ENCODE results near the gene SPEM2.

SPEM2 gene

GRCh38 chr17:7423679-7424078 is 1.7 kb upstream of the SPEM2 start:
- DNase-seq: no peak

DNA sequence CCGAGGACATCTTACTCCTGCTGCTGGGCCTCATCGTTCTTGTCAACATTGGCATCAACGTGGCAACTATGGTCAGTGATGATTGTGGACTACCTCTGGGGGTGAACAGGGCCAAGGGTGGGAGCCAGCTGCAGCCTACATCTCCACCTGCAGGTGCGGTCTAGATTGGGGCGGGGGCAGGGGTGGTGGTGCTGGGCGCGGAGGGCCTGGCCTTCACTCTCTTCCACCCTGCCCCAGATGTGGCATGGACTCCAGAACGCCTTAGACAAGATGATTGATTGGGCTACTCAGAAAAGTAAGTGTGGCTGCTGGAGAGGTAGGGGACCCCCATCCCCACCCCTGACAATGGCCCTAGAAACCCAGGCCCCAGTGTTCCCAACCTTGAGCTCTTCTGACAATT is 340 bp downstream of the SPEM2 start:
- DNase-seq: no peak

DNA sequence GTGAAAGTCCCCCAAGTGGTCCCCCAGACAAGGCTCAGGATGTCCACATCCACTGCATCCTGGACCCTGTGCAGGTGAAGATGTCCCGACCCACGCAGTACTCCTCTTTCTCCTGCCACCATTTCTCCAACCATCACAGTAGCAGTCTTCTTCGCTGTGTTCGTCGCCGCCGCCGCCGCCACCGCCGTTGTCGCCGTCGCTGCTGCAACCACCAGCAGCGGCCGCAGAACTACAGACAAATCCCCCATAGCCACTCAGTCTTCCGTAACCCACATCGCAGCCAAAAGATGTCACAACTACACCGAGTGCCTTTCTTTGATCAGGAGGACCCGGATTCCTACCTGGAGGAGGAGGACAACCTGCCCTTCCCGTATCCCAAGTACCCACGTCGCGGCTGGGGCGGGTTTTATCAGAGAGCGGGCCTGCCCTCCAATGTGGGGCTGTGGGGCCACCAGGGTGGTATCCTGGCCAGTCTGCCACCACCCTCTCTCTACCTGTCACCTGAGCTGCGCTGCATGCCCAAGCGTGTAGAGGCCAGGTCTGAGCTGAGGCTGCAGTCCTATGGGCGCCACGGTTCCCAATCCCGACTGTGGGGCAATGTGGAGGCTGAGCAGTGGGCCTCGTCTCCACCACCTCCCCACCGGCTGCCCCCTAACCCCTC is 917 bp downstream of the SPEM2 start:
- no peak for DNase-seq

DNA sequence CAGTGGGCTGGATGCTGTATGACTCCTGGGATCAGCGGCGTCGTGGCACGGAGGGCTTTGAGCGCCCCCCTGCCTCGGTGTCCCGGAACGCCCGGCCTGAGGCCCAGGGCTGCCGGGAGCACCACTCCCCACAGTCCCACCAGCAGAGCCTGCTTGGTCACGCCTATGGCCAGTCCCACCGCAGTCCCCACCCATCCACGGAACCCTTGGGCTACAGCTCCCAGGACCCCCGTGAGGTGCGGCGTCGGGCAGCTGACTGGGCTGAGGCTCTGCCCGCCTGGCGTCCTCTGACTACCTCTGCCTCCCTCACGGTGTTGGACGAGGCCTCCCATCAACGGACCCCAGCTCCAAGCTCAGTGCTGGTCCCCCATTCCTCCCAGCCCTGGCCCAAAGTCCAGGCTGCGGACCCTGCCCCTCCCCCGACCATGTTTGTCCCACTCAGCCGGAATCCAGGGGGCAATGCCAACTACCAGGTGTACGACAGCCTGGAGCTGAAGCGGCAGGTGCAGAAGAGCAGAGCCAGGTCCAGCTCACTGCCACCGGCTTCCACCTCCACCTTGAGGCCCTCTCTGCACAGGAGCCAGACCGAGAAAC is 1.6 kb downstream of the SPEM2 start:
- no peak for DNase-seq

- no peak for DNase-seq
These were observed 2.1 kb downstream of the SPEM2 start for GRCh38 chr17:7427549-7427948.

DNA sequence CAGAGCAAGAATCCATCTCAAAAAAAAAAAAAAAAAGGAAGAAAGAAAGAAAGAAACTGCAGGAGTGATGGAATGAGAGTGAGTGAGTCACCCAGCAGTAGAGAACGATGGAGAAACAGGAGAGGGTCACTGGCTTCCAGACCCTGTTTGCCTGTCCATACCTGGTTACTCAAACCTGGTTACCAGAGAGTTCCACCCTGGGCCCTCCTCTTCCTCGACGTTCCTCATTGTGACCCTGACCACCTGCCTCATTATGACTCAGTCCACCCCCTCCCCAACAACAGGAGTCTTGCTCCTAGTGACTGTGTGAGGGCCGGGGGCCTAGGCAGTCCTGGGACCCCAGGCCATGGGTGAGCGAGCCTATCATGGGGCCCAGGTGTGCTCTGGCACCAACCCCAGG is 3.1 kb downstream of the SPEM2 start, which contains the start of gene SPEM3:
SPEM3 (plus strand) TSS at position 301 of the 400 bp plus-strand sequence; CDS start at position 347, 46 bp downstream.
- DNase-seq: no peak

DNA sequence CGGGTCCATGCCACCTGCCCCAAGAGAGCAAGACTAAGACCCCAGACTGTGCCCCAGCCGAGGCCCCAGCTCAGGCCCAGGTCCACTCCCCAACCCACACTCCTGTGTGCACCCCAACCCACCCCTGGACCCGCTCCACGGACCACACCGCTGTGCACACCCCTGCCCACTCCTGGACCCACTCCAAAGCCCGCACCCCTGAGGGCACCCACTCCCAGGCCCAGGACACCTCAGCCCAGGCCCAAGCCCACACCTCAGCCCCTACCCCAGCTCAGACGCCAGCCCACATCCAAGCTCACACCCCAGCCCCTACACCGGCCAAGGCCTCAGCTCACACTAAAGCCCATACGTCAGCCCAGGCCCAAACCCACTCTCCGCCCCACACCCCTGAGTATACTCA is 4.3 kb downstream of the SPEM2 start:
- DNase-seq: no peak

GRCh38 chr17:7431231-7431630 is 5.8 kb downstream of the SPEM2 start:
- DNase-seq: peak; percentile 28

- no peak for DNase-seq
These were observed 6.9 kb downstream of the SPEM2 start for GRCh38 chr17:7432296-7432695.

DNA sequence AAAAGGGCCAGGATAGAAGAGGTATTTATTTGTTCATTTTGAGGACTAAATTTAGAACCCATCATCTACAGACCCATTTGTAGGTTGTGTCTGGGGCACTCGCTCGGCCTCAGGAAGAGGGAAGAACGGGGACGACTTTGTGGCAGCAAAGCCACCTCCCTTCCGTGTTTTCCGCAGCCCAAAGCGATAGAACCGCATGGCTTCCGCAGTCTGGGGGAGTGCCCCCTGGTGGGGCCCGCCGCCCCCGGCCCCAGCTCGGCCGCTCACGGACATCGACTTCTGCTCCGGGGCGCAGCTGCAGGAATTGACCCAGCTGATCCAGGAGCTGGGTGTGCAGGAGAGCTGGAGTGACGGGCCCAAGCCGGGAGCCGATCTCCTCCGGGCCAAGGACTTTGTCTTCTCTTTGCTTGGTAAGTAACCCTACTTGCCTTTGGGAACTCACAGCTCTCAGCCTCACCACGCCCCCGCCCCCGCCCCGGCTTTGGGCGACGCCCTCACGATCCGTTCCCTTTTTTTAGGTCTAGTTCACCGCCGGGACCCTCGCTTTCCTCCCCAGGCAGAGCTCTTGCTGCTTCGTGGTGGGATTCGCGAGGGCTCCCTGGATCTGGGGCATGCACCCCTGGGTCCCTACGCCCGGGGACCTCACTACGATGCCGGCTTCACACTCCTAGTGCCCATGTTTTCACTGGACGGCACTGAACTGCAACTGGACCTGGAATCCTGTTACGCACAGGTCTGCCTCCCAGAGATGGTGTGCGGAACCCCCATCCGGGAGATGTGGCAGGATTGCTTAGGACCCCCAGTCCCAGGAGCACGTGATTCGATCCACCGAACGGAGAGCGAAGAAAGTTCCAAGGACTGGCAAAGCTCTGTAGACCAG is 10.5 kb downstream of the SPEM2 start:
- no peak for DNase-seq

GRCh38 chr17:7436556-7437368 is 11.3 kb downstream of the SPEM2 start:
- DNase-seq: peak; percentile 62

- DNase-seq: no peak
These were observed 12.0 kb downstream of the SPEM2 start for GRCh38 chr17:7437369-7437863.

DNA sequence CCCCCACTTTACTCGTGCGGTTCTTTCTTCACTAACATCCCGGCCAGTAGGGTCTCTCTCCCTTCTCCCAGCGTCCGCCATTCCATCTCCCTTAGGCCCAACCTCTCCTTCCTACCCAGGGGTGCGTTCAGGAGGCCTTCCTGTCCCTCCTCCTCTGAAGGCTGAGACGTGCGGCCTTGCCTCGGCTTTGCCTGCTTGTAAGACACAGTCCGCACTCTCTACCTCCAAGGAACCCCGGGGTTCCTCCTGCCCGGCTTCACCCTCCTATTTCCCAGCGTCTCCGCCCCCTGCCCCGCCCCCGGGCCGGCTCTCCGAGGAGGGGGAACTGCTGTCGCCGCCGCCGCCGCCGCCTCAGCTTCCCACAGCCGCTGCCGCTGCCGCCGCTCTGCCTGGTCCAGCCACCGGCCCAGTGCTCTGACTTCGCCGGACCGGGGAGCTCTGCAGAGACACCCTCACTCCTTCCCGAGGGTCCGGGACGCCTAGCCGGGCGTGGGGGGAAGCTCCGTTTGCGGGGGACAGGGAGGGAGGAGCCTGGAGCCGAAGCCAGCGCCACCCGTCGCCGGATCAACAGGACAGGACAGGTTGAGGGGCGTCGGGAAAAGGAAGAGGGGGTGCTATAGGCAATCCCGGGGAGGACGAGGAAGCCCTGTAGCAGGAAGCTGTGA is 12.7 kb downstream of the SPEM2 start:
- DNase-seq: no peak

DNA sequence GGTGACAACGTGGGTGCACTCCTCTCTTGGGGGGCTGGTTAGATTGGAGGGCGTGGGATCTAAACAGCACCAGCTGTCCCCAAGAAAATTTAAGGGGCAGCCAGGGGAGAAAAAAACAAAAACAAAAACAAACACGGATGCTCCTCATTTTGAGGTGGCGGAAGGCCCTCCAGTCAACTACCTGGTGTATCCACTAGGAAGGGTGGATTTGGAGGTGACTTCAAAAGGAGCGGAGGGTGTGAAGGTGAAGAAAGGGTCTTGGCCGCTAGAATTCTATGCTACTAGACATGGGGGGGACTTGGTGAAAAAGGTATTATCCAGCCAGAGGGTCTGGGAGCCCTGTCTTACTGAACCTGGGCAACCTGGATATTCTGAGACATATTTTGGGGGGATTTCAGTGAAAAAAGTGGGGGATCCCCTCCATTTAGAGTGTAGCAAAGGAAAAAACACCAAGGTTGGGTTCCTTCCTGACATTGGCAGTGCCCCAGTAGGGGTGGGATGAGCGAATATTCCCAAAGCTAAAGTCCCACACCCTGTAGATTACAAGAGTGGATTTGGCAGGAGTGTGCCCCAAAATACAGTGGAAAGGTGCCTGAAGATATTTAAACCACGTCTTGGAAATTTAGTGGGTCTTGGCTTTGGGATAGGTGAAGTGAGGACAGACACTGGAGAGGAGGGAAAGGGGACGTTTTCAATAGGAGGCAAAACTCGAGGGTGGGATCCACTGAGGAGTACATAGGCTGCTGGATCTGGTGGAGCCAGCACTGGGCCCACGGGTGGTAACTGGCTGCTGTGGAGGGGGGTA is 13.4 kb downstream of the SPEM2 start:
- DNase-seq: no peak

DNA sequence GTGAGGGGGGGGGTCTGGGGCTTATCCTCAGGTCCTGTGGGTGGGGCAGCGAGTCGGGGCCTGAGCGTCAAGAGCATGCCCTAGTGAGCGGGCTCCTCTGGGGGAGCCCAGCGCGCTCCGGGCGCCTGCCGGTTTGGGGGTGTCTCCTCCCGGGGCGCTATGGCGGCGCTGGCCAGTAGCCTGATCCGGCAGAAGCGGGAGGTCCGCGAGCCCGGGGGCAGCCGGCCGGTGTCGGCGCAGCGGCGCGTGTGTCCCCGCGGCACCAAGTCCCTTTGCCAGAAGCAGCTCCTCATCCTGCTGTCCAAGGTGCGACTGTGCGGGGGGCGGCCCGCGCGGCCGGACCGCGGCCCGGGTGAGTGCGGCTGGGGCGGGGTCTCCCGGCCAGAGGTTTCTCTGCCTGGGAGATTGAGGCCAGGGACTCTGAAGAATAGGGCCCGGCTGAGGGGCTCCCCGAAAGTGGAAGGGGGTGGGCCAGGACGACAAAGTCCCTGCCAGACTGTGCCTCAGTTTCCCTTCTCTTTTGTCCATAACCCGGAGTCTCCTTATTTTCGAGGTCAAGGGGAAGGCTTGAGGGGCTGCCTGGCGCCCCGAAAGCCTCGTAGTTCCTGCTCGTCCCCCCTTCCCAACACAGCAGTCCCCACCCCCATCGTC is 14.2 kb downstream of the SPEM2 start, which contains the start of gene FGF11:
FGF11 (plus strand) TSS at position 51 of the 651 bp plus-strand sequence; CDS start at position 160, 109 bp downstream.
- no peak for DNase-seq

DNA sequence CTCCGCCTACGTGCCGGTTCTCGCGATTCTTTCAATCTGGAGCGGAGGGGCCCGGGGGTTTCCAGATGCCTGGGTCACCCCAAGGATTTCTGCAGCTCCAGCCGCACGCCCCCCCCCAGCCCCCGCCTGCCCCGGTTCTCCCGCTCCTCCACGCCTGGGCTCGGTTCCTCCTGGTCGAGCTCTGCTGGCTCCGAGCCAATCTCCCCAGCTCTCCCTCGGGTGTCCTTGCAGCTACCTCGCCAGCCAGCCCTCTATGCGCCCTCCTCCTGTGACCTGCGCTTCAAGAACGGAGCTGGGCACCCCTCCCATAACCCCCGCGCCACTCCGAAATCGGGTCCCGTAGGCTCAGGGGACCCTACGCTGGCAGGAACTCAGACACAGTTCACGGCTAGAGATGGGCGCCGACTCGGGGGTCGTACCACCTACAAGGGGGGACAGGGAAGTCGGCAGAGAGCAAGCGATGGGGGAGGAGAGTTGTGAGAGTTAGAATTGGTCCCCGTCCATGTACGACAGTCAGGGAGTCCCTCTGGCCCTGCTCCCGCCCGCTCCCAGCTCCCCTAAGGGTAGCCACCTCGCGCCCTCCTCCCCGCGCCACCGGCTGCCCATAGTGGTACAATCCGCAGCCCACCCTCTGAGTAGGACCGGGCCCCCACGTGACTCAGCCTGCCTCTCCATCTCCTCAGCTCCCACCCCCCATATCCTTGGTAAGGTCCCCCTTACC is 14.9 kb downstream of the SPEM2 start:
- peak; percentile 47 for DNase-seq

- DNase-seq: peak; percentile 74
These were observed 15.4 kb downstream of the SPEM2 start for GRCh38 chr17:7440834-7441195.

GRCh38 chr17:7441266-7441665 is 15.8 kb downstream of the SPEM2 start:
- peak; percentile 48 for DNase-seq

GRCh38 chr17:7442142-7442541 is 16.7 kb downstream of the SPEM2 start:
- no peak for DNase-seq
